Osteoblast (primary cell): ENCODE data around the gene ADRA2A. TPM values are rescaled to one million over a fixed set of nuclear protein-coding genes. Genes with fewer than 3 reads are reported as not detected.

Experiments
- DNase-seq: peaks from one replicate; pipeline ENCODE4 v3.0.0; 2011; ENCODE audit warnings: low spot score, mixed read lengths; ENCODE audit not compliant: insufficient read length; ENCODE audit errors: missing footprints
- H2AFZ ChIP-seq: 2 replicates; pipeline ENCODE4 v1.6.0; 2011; ENCODE audit warnings: mild to moderate bottlenecking, low read length
- H3K27ac ChIP-seq: 2 replicates; pipeline ENCODE4 v1.5.1; 2011; ENCODE audit warnings: mild to moderate bottlenecking, low read depth, low read length, moderate library complexity
- H3K27me3 ChIP-seq: 2 replicates; pipeline ENCODE4 v1.6.0; 2012; ENCODE audit warnings: mild to moderate bottlenecking, control low read depth, inconsistent platforms, low read length, moderate library complexity; ENCODE audit not compliant: insufficient read depth
- H3K36me3 ChIP-seq: 2 replicates; pipeline ENCODE4 v1.5.1; 2011; ENCODE audit warnings: mild to moderate bottlenecking, low read length, control low read depth, moderate library complexity; ENCODE audit not compliant: insufficient read depth
- H3K4me1 ChIP-seq: 2 replicates; pipeline ENCODE4 v1.5.1; 2011; ENCODE audit warnings: mild to moderate bottlenecking, low read length, control low read depth, moderate library complexity; ENCODE audit not compliant: insufficient read depth
- H3K4me2 ChIP-seq: 2 replicates; pipeline ENCODE4 v1.6.0; 2011; ENCODE audit warnings: mild to moderate bottlenecking, low read length; ENCODE audit not compliant: insufficient read depth
- H3K4me3 ChIP-seq: fragments of 200-600 bp; sonication (generic); 3 replicates; pipeline ENCODE4 v1.5.1; 2012; ENCODE audit warnings: mild to moderate bottlenecking, low read length, inconsistent platforms; ENCODE audit not compliant: insufficient read depth
- H3K79me2 ChIP-seq: 2 replicates; pipeline ENCODE4 v1.6.0; 2012; ENCODE audit warnings: mild to moderate bottlenecking, low read length, control low read depth, inconsistent platforms; ENCODE audit not compliant: insufficient read depth
- H3K9me3 ChIP-seq: 2 replicates; pipeline ENCODE4 v1.5.1; 2011; ENCODE audit warnings: low read depth, low read length, control low read depth
- H4K20me1 ChIP-seq: 2 replicates; pipeline ENCODE4 v1.6.0; 2012; ENCODE audit warnings: mild to moderate bottlenecking, low read length, control low read depth; ENCODE audit not compliant: insufficient read depth
- total RNA-seq: library from RNA; depleted of rRNA; stranded (reverse); fragments of >200 nt; gene quantifications from 2 replicates; pipeline ENCODE4 v1.2.3, GENCODE V29; 2012
- TF ChIP-seq, protein P1 (sequence below): IDR thresholded peaks from 2 replicates; pipeline ENCODE4 v1.5.1; 2011; ENCODE audit warnings: mild to moderate bottlenecking, low read depth, low read length, moderate library complexity; ENCODE audit errors: extremely low read depth

ADRA2A gene
- total RNA-seq, 1 donor: 0.72 TPM

DNA sequence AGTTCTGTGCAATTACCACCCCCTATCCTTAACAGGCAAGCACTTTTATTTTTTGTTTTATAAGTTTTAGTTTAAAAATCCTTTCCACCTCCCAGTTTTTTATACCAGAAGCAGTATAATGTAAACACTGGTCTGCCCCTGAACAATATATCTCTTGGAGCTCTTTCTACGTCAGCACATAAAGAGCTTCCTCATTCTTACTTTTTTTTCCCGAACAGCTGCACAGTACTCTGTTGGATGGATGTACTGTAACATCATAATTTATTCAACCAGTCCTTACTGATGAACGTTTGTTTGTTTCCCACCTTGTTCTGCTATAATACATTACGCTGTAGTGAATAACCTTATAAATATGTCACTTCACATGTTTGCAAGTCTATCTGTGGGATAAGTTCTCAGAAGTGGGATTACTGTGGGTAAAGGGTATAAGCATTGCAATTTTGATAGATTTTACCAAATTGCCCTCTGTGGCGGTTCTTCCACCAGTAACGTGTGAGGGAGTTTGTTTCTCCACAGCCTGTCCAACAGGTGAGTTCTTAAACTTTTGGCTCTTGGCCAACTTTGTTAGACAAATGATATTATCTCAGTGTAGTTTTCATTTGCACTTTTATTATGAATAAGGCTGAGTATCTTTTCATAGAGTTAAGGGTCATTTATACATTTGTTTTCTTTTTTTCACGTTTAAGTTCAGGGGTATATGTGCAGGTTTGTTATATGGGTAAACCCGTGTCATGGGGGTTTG, 32.8 kb downstream of the ADRA2A start:
- Histone ChIP-seq H3K36me3 (no peaks in the 10 kb centered on the region), H3K27me3 (no peaks in the 10 kb centered on the region), H3K27ac (no peak overlapping the region), H3K4me3 (no peak overlapping the region), H2AFZ (no peak overlapping the region), H3K79me2 (no peaks in the 10 kb centered on the region), H3K4me1 (no peaks in the 10 kb centered on the region), H4K20me1 (no peaks in the 10 kb centered on the region), H3K4me2 (no peak overlapping the region), H3K9me3 (no peaks in the 10 kb centered on the region)
- DNase-seq: no peak
- TF ChIP-seq, protein P1, sequence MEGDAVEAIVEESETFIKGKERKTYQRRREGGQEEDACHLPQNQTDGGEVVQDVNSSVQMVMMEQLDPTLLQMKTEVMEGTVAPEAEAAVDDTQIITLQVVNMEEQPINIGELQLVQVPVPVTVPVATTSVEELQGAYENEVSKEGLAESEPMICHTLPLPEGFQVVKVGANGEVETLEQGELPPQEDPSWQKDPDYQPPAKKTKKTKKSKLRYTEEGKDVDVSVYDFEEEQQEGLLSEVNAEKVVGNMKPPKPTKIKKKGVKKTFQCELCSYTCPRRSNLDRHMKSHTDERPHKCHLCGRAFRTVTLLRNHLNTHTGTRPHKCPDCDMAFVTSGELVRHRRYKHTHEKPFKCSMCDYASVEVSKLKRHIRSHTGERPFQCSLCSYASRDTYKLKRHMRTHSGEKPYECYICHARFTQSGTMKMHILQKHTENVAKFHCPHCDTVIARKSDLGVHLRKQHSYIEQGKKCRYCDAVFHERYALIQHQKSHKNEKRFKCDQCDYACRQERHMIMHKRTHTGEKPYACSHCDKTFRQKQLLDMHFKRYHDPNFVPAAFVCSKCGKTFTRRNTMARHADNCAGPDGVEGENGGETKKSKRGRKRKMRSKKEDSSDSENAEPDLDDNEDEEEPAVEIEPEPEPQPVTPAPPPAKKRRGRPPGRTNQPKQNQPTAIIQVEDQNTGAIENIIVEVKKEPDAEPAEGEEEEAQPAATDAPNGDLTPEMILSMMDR: no peak

DNA sequence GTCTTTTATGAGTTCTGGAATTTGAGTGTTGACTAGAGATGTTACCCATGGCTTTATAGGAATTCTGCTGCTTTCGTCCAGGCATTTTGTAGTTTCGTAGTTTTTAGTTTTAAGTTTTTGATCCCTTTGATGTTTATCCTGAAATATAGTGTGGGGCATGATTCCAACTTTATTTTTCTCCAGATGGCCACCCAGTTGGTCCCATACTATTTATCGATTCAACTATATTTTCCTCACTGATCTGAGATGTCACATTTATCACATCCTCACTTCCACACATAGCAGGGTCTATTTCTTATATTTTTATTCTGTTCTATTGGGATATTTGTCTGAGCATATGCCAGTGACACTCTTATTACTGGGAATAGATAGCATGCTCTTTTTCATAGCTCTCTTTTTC, 33.9 kb downstream of the ADRA2A start:
- H3K36me3 ChIP-seq: no peaks in the 10 kb centered on the region
- no peak for DNase-seq
- no peaks in the 10 kb centered on the region for H3K27me3 ChIP-seq
- H3K4me3 ChIP-seq: no peak overlapping the region
- H4K20me1 ChIP-seq: no peaks in the 10 kb centered on the region
- no peak overlapping the region for H2AFZ ChIP-seq
- no peak overlapping the region for H3K27ac ChIP-seq
- TF ChIP-seq, protein P1: no peak
- no peaks in the 10 kb centered on the region for H3K79me2 ChIP-seq
- H3K4me2 ChIP-seq: no peak overlapping the region
- no peaks in the 10 kb centered on the region for H3K4me1 ChIP-seq
- H3K9me3 ChIP-seq: no peaks in the 10 kb centered on the region

DNA sequence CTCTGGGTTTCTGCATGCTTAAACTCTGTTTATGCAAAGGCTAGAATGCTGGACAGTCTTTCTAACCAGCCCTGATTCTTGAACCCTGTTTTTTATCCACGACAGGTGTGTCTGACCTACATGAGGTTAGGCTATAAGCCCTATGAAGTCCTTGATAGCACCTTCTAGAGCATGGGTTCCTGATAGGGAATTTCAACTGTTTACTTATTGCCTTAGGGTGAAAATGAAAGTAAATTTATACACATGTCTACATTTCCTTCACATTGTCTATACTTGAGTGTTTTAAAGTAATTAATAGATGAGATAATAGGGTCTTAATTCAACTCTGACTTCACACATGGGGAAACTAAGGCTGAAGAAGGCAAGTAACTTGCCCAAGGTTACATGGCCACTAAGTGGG, 35.5 kb downstream of the ADRA2A start:
- TF ChIP-seq, protein P1: no peak
- no peak for DNase-seq

DNA sequence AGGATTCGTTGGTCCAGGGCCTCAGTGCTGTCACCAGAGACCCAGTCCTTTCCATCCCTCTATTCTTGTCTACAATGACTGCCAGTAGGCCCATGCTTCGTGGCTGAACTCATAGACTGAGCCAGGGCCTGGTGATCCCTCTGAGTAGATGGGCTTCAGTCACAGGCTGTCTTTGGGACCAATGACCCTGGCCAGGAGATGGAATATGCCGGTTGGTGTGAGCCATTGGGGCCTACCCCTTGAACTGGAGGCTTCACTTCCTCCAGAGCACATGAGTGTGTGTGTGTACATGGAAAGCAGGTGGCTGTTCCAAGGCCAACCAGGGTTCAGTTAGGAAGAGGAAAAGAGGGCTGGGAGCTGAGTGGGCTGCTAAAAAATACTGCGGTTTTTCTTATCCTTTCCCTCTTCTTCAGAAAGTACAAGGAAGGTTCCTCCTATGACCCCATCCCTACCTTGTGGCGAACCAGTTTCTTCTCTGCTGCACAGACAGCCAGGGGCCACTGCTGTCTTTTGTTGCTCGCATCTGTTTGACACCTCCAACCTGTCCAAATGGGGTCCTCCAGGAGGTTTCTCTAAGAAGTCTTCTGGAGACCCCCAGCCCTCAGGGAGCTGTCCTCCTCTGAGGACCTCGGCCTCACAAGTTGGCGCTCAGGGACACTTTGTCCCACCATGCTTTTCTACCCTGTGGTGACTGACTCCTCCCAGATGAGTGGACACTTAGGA, 36.6 kb downstream of the ADRA2A start:
- Histone ChIP-seq H3K36me3 (no peaks in the 10 kb centered on the region), H4K20me1 (no peaks in the 10 kb centered on the region), H3K9me3 (no peaks in the 10 kb centered on the region), H3K4me1 (no peaks in the 10 kb centered on the region), H3K27me3 (no peaks in the 10 kb centered on the region), H3K4me3 (no peak overlapping the region), H3K79me2 (no peaks in the 10 kb centered on the region), H2AFZ (no peak overlapping the region), H3K27ac (no peak overlapping the region), H3K4me2 (no peak overlapping the region)
- TF ChIP-seq, protein P1: no peak
- DNase-seq: no peak

More for the DNA sequence above, 35.5 kb downstream of the ADRA2A start:
- no peak overlapping the region for H3K4me3 ChIP-seq
- no peaks in the 10 kb centered on the region for H4K20me1 ChIP-seq
- no peaks in the 10 kb centered on the region for H3K27me3 ChIP-seq
- H3K36me3 ChIP-seq: no peaks in the 10 kb centered on the region
- no peaks in the 10 kb centered on the region for H3K9me3 ChIP-seq
- no peaks in the 10 kb centered on the region for H3K79me2 ChIP-seq
- no peak overlapping the region for H3K4me2 ChIP-seq
- H3K27ac ChIP-seq: no peak overlapping the region
- no peak overlapping the region for H2AFZ ChIP-seq
- H3K4me1 ChIP-seq: no peaks in the 10 kb centered on the region
